Measurements from ENCODE around the gene ZNF304.
A peak's percentile ranks its signal among the peaks of the same experiment; 100 is the strongest.

Gene ZNF304

DNA sequence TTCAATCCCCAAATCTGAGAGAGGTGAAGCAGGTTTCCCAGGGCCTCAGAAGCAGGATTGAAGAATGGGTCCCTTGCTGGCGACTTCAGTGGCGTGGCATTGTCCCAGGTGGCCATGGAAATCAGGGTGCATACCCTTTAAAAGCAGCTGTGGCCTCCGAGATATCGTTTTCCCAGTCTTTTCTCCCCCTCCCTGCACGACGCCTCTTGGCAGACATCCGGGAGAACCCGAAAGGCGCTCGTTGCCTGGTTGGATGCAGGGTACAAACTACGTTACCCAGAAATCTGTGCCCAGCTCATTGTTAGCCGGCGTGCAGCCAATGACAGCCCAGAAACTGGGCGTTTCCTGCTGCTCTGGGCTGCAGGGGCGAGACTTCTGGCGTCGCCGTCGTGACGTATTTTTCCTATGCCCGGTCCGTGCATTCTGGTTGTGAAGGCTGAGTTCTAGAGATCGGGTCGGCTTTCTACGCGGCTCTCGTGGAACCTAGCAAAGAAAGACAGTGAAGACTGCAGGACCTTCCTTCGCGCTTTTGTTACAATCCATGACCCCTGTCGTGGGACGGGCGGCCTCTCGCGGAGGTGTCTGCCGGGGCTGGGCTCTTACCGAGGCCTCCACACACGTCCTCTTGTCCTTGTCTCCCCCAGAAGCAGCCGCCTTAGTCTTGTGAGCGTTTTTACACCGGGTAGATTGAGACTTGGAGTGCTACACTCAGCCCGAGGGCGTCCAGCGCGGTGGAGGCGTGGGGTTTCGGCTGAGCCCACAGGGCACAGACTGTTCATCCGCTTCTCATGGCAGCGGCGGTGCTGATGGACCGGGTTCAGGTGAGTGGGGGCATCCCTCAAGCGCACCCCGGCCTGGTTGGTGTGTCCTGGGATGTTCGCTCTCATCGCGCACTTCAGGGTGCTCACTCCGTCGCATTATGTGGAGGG is at the start of gene ZNF304:
TSS of gene ZNF304 (plus strand) at position 395 of the 929 bp plus-strand sequence. CDS start at position 789, 394 bp downstream.
- DNase-seq: peak; percentile 67

DNA sequence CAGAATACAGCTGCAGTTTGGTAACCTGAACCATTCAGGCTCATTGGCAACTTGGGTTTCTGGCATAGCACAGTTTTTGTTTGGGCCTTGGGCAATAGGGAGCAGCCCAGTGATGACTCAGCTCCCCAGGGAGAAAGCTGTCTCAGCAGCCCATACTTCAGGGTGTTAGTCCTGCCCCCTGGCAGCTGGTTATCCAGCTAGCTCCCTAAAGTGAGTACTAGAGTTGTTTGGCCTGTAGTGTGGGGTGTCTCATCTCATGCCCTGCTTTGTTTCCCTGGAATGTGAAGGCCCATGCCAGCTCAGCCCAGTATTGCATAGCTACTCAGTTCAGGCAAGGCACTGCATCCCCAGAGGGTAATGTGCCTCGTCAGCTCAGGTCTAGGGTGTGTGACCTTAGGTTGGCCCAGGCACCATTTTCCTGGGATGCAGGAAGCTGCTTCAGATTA is 49.0 kb upstream of the ZNF304 start:
- DNase-seq: peak; percentile 65

- DNase-seq: no peak
Measured at GRCh38 chr19:57302727-57303401, 48.2 kb upstream of the ZNF304 start.

- no peak for DNase-seq
Measured at GRCh38 chr19:57305056-57305455, 46.0 kb upstream of the ZNF304 start.

- no peak for DNase-seq
Measured at GRCh38 chr19:57308514-57308913, 42.6 kb upstream of the ZNF304 start.

GRCh38 chr19:57310792-57311191 is 40.3 kb upstream of the ZNF304 start:
- no peak for DNase-seq

GRCh38 chr19:57314146-57314545 is 36.9 kb upstream of the ZNF304 start:
- no peak for DNase-seq

DNA sequence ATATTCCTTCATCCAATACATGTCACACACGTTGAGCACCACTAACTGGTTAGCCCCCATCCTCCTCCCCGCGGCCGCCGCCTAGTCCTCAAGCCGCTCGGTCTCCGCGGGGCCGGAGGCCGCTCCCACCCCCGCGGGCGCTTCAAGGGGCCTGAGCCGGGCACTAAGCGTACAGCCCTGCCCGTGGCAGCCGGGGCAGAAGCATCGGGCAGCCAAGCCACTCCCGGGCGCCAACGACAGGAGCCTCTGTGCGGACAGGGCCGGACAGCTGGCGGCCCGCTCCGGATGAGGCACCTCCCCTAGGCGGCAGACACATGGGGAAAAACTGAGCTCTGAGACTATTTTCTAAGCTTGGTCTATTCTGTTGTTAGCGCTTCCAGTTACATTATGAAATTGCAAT is 33.6 kb upstream of the ZNF304 start:
- no peak for DNase-seq

GRCh38 chr19:57319869-57320179 is 31.2 kb upstream of the ZNF304 start:
- DNase-seq: no peak

- peak; percentile 80 for DNase-seq
Measured at GRCh38 chr19:57320180-57321084, 30.6 kb upstream of the ZNF304 start, which contains the start of gene ZNF543. Gene ZNF543, plus strand, starts transcription at chr19:57320472. Its CDS starts 382 bp downstream, at chr19:57320854.

DNA sequence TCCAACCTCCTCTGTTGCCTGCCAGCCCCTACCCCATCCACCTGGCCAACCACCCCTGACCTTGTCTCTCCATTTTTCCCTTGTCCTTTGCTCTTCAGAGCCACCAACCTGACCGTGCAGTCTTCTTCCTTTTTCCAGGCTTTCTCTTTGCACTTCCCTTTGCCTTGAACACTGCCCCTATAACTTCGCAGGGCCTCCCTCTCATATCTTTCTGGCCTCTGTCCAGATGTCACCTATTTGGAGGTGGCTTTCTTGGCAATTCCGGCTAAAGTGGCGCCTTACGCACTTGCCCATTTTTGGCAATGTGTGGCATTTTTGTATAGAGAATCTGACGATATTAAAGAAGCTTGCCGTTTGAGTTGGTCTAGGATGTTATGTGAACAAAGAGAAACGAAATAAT is 30.0 kb upstream of the ZNF304 start:
- DNase-seq: no peak

GRCh38 chr19:57321751-57322150 is 29.3 kb upstream of the ZNF304 start:
- no peak for DNase-seq

DNA sequence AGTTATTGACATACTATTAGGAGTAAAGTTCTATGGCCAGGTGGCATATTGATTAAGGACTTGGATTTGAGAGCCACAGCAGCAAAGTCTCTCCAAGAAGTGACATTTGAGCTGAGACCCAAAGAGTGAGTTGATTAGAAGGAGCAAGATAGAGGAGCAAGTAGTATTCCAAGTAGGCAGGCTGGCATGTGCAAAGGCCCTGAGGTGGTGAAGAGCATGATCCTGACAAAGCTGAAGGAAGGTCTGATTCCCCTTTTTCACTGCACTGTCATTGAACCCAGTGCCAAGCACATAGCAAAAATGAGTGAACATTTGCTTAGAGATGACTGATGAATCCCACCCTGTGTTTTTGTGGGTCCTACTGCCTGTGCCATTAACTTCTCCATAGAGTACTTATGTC is 26.1 kb upstream of the ZNF304 start:
- no peak for DNase-seq

DNA sequence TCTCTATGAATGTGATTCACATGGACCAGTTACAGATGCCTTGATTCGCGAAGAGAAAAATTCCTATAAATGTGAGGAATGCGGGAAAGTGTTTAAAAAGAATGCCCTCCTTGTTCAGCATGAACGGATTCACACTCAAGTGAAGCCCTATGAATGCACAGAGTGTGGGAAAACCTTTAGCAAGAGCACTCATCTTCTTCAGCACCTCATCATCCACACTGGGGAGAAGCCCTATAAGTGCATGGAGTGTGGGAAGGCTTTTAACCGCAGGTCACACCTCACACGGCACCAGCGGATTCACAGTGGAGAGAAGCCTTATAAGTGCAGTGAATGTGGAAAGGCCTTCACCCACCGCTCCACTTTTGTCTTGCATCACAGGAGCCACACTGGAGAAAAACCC is 23.1 kb upstream of the ZNF304 start:
- no peak for DNase-seq

DNA sequence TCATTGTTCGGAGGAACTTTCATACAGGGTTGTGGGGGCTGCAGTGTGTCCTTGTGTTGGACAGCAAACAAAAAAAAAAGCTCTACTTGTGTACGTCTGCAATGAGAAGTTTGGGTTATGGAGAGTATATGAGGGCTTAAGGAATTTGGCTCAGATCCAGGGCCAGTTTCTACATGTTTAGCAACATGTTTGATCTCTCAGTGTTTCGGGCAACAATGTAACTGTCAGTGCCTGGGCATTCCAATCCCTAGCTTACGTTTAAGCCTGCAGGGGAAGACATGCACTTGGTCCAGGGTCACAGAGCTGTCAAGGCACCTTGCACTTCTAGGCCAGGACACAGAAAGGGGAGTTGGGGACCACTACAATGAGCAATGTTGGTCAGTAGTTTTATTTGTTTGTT is 16.9 kb upstream of the ZNF304 start:
- DNase-seq: no peak

DNA sequence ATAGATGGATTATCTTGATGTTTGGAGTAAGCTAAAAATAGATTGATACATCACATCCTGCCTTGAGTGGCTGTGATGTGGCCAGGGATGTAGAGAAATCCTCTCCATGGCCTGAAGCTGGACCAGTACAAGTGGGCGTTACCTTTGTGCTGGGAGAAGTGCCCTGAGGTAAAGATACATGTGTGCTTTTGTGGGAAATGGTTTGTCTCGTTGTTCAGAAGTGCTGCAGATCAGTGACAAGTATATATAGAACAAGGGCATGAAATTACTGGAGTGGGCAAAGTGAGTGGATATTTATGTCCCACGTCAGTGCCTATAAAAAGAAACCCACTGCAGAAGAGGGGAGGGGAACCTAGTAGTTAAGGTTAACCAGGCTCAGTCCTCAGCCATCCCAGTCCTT is 12.2 kb upstream of the ZNF304 start:
- no peak for DNase-seq

DNA sequence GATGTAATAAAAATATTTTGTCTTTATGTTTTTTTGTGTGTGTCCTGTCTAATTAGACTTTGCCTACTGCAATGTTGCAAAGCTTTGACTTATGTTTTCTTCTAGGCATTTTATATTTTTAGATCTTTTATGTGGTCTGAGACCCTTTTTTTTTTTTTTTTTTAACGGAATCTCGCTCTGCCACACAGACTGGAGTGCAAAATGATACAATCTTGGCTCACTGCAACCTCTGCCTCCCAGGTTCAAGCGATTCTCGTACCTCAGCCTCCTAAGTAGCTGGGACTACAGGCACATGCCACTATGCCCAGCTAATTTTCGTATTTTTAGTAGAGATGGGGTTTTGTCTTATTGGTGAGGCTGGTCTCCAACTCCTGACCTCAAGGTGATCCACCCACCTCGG is 8.5 kb upstream of the ZNF304 start:
- no peak for DNase-seq

DNA sequence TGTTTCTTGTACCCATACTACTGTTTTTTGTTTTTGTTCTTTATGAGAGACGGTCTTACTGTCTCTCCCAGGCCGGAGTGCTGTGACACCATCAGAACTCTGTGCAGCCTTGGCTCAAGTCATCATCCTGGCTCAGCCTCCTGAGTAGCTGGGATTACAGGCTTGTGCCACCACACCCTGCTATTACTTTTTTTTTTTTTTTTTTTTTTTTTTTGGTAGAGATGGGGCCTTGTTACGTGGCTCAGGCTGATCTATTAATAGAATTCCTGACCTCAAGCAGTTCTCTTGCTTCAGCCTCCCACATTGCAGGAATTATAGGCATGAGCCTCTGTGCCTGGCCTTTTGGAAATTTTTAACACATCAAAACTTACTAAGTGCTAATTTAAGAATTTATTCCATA is 2.9 kb upstream of the ZNF304 start:
- no peak for DNase-seq

DNA sequence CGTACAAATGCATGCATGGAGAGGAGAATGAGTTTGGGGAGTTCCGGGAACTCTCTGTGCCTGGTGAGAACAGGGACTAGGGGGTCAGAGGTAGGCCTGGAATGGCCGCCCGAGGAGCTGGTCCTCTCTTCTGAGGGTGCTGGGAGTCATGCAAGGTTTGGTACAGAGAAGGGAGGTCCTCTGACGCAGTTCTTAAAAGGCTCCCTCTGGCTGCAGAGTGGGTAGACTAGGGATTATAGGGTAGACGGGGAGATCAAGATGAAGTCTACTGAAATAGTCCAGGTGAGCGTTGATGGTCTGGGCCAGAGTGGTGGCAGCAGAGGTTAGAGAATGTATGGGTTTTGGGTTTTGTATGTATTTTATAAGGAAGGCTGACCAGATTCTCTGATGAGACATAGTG is 796 bp downstream of the ZNF304 start:
- no peak for DNase-seq

GRCh38 chr19:57355916-57356315 is 4.8 kb downstream of the ZNF304 start:
- no peak for DNase-seq

GRCh38 chr19:57357406-57357805 is 6.3 kb downstream of the ZNF304 start:
- no peak for DNase-seq

GRCh38 chr19:57359300-57359699 is 8.2 kb downstream of the ZNF304 start:
- no peak for DNase-seq

DNA sequence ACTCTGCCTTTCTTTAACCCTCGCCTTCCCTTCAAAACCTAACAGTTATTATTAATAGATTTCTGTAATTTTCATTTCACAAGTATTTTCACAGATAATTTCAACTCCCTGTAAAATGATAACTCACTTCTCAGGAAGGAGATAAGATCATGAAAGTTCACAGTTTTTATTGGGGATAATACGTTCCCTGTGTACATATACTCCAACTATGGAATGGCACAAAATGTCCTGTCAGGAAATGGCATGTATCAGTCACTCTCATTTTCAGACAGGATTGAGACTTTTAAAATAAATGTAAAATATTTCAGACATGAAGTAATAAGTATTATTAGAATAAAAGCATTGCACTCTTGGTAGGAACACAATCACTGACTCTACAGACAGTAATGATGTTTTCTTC is 11.3 kb downstream of the ZNF304 start:
- no peak for DNase-seq

All from GOT3 (cell line).